Gastrocnemius medialis (tissue), 4 donors: ENCODE measurements around the gene ZP1. TPM values are rescaled to one million over a fixed set of nuclear protein-coding genes. Genes with fewer than 3 reads are reported as not detected.

Experiments
- ATAC-seq, 2 donors: fragments of 150-250 bp; one replicate each; pipeline ENCODE4 v1.9.1; 2016
- DNase-seq, 2 donors: peaks; one replicate each; pipeline ENCODE4 v3.0.0-alpha.2; 2019
- H3K27ac ChIP-seq, 4 donors: fragments of 200-600 bp; sonication (generic); 1 replicate in 1 of 4; 2 replicates in 3 of 4; pipeline ENCODE4 v1.5.1; 2016 to 2018; ENCODE audit warnings: mild to moderate bottlenecking in 2 of 4, moderate library complexity in 1 of 4
- H3K27me3 ChIP-seq, 3 donors: fragments of 200-600 bp; sonication (generic) in 2 of 3; 1 replicate in 1 of 3; 2 replicates in 2 of 3; pipeline versions ENCODE4 v1.5.1 to v1.6.0; 2016 to 2019; ENCODE audit warnings: mild to moderate bottlenecking in 1 of 3, moderate library complexity in 1 of 3
- H3K36me3 ChIP-seq, 2 donors: fragments of 200-600 bp; sonication (generic) in 1 of 2; one replicate each; pipeline ENCODE4 v1.5.1; 2017 to 2018
- H3K4me1 ChIP-seq, 2 donors: fragments of 200-600 bp; sonication (generic) in 1 of 2; one replicate each; pipeline ENCODE4 v1.5.1; 2016 to 2017; ENCODE audit warnings: mild to moderate bottlenecking in 2 of 2
- H3K4me3 ChIP-seq, 4 donors: fragments of 200-600 bp; sonication (generic) in 3 of 4; 1 replicate in 1 of 4; 2 replicates in 3 of 4; pipeline ENCODE4 v1.5.1; 2016 to 2019; ENCODE audit warnings: mild to moderate bottlenecking in 2 of 4
- H3K9me3 ChIP-seq, 3 donors: fragments of 200-600 bp; sonication (generic) in 2 of 3; 1 replicate in 1 of 3; 2 replicates in 2 of 3; pipeline ENCODE4 v1.5.1; 2016 to 2019
- POLR2A ChIP-seq, 2 donors: fragments of 450-650 bp; IDR thresholded peaks; one replicate each; pipeline ENCODE4 v1.6.1; 2017; ENCODE audit warnings: antibody characterized with exemption in 2 of 2, mild to moderate bottlenecking in 2 of 2, moderate library complexity in 2 of 2
- in situ Hi-C, 4 donors: fragments of 200-750 bp; cut with MboI; loops; one replicate each; pipeline versions ENCODE4 v1.15.0 to v1.8.0; 2017; ENCODE audit warnings: low sequenced_read_pairs in 4 of 4
- intact Hi-C: fragments of 100-400 bp; cut with DNase I; formaldehyde crosslinking; loops from one replicate; pipeline ENCODE4 v1.15.1; 2023; ENCODE audit warnings: low total_unique reads
- total RNA-seq, 4 donors: library from RNA; depleted of rRNA; stranded (reverse); fragments of >200 nt; gene quantifications; one replicate each; pipeline versions ENCODE4 v1.1.0 to v1.2.3, GENCODE V29; 2016
- TF ChIP-seq, protein P1 (sequence below), 5 experiments: fragments of 450-650 bp in 3 of 5; fragments of 200-600 bp in 2 of 5; sonication (generic) in 2 of 5; IDR thresholded peaks in 4 of 5; conservative IDR thresholded peaks in 1 of 5; 1 replicate in 4 of 5; 2 replicates in 1 of 5; pipeline ENCODE4 v1.5.1; 2016 to 2019; ENCODE audit warnings: antibody characterized with exemption in 5 of 5, mild to moderate bottlenecking in 3 of 5, moderate library complexity in 3 of 5

ZP1 gene
- total RNA-seq, 4 donors from 2014 or later: not detected

DNA sequence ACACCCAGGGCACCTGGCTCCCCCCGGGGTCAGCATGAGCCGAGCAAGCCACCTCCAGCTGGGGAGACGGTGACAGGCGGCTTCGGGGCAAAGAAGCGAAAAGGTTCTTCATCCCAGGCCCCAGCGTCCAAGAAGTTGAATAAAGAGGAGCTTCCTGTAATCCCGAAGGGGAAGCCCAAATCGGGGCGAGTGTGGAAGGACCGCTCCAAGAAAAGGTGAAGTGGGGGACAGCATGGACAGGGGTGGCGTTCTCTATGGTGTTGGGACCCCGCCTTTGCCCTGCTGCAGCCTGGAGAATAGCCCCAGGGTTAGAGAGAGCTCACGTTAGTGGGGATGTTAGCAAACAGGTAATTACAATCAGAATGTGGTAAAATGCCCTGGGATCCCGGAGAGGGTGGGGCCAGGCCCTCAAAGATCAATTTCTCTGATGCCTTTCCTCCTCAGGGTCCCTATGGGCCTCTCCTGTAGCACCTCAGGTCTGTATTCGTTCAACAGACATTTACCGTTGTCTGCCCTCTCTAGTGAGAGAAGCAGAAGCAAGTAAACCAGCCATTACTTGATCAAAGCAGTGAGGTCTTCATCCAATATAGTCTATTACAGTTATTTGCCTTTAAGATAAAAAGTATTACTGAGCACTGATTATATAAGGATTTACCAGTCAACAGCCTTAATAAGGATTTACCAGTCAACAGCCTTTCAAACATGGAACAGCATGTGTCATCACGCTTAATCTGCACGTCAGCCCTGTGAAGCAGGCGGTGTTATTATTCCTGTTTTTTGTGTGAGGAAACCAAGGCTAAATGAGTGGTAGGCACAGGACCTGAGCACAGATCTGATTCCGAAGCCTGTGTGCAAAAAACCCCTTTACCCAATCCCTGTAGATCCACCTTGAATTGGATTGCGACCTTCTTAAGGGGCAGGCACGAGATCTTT is 24.4 kb upstream of the ZP1 start:
- no peak for TF ChIP-seq POLR2A (IDR thresholded peaks at IDR 0.05)
- TF ChIP-seq, protein P1, sequence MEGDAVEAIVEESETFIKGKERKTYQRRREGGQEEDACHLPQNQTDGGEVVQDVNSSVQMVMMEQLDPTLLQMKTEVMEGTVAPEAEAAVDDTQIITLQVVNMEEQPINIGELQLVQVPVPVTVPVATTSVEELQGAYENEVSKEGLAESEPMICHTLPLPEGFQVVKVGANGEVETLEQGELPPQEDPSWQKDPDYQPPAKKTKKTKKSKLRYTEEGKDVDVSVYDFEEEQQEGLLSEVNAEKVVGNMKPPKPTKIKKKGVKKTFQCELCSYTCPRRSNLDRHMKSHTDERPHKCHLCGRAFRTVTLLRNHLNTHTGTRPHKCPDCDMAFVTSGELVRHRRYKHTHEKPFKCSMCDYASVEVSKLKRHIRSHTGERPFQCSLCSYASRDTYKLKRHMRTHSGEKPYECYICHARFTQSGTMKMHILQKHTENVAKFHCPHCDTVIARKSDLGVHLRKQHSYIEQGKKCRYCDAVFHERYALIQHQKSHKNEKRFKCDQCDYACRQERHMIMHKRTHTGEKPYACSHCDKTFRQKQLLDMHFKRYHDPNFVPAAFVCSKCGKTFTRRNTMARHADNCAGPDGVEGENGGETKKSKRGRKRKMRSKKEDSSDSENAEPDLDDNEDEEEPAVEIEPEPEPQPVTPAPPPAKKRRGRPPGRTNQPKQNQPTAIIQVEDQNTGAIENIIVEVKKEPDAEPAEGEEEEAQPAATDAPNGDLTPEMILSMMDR (IDR thresholded peaks at IDR 0.05 in 4 of 5, conservative IDR thresholded peaks at IDR 0.05 in 1 of 5): no peak
- in situ Hi-C loops: loop anchor here (5.0 to 25.0 kb wide), 3 partner anchors 49 to 344 kb away; no protein-coding TSS in a partner anchor
- H3K36me3 ChIP-seq: peaks cover 0 to 7% of the 10 kb centered on the region in 2 donors
- H3K27me3 ChIP-seq: no peaks in the 10 kb centered on the region
- H3K4me1 ChIP-seq: peaks cover 25 to 31% of the 10 kb centered on the region in 2 donors
- ATAC-seq (no peak), DNase-seq (no peak)
- peak overlapping the region; percentile 76 to 95 (median 88) for H3K4me3 ChIP-seq
- intact Hi-C loops: loop anchor here (1.0 to 2.0 kb wide), 3 partner anchors 36 to 318 kb away; partner anchors contain the start of genes PRPF19 and VPS37C
- peak overlapping the region; percentile 79 to 87 (median 83) for H3K27ac ChIP-seq
- no peaks in the 10 kb centered on the region for H3K9me3 ChIP-seq

DNA sequence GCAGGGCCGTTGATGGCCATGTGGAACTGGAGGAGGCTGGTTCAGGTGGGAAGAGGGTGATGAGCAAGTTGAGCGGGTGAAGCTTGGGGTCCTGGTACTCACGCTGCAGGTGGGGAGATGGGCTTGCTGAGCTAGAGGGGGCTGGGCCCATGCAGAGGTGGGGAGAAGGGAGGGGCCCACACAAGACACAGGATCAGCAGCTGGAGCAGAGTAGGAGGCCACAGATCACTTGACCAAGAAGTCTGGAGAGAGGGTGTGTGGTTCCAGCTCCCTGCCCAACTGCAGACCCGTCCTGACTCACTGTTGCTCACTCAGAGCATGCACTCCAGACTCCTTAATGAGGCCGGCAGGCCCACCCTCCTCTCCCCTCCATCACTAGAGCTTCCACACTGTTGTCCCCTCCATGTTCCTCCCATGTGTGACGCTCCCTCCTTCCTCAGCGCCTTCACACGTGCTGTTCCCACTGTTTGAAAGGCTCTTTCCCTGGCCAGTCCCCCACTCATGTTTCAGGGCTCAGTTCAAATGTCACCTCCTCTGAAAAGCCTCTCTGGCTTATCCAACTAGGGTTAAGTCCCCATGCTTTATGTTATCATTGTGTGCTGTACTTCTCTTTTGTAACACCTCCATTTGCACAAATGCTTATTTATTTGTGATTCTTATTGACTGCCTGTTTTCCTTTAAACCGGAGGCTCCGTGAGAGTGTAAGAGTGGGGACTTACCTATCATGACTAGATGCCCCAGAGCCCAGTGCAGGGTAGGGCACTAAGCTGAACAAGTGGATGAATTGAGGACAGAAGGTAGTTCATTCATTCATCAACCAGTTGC is 23.1 kb upstream of the ZP1 start:
- peak overlapping the region; percentile 76 to 95 (median 88) for H3K4me3 ChIP-seq
- in situ Hi-C loops (loop anchor here (5.0 to 25.0 kb wide), 3 partner anchors 48 to 343 kb away; no protein-coding TSS in a partner anchor), intact Hi-C loops (no loop called here)
- ATAC-seq (no peak), DNase-seq (no peak)
- peaks cover 25 to 31% of the 10 kb centered on the region in 2 donors for H3K4me1 ChIP-seq
- peak overlapping the region in 3 of 4 donors; percentile 79 to 87 (median 83) for H3K27ac ChIP-seq
- TF ChIP-seq POLR2A (IDR thresholded peaks at IDR 0.05): no peak
- TF ChIP-seq, protein P1 (IDR thresholded peaks at IDR 0.05 in 4 of 5, conservative IDR thresholded peaks at IDR 0.05 in 1 of 5): no peak
- no peaks in the 10 kb centered on the region for H3K27me3 ChIP-seq
- peaks cover 0 to 17% of the 10 kb centered on the region in 2 donors for H3K36me3 ChIP-seq
- H3K9me3 ChIP-seq: no peaks in the 10 kb centered on the region

DNA sequence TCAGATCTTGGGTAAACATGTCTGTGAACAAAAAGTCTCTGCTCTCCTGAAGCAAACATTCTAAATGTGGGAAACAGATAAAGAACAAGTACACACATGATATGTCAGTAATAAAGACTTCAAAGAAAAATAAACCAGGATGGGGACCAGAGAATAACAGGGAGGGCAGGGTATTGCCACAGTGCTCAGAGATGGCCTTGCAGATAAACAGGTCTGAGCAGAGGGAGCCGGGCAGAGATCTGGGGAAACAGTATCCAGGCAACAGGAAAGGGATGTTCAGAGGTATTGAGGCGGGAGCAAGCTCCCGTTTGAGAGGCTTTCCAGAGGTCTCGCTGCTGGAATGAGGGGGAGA is 22.5 kb upstream of the ZP1 start:
- Histone ChIP-seq H3K27me3 (no peaks in the 10 kb centered on the region), H3K9me3 (no peaks in the 10 kb centered on the region), H3K27ac (peak overlapping the region in 2 of 4 donors; percentile 5 to 83), H3K36me3 (peaks cover 0 to 23% of the 10 kb centered on the region in 2 donors), H3K4me3 (peak overlapping the region in 2 of 4 donors; percentile 76 to 92), H3K4me1 (peaks cover 25 to 31% of the 10 kb centered on the region in 2 donors)
- no peak for DNase-seq
- in situ Hi-C loops (loop anchor here (5.0 to 25.0 kb wide), 3 partner anchors 47 to 342 kb away; no protein-coding TSS in a partner anchor), intact Hi-C loops (no loop called here)
- TF ChIP-seq POLR2A (IDR thresholded peaks at IDR 0.05): no peak
- TF ChIP-seq, protein P1 (IDR thresholded peaks at IDR 0.05 in 4 of 5, conservative IDR thresholded peaks at IDR 0.05 in 1 of 5): no peak
- no peak for ATAC-seq

DNA sequence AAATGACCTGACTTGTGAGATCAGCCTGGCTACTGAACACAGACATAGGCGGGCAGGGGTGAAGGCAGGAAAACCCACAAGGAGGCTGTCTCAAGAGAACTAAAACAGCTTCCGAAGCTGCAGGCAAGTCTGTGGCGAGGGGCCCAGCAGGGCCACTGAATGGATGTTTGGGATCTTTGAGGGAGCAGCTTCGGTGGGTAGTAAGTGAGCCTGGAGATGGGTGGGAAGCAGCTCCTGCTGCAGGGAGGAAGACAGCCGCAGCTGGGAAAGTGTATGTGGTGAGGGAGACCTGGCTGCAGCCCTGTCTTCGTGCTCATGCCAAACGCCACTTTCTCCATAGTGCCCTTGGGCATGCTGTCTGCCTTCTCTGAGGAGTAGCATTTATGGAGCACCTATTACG is 22.0 kb upstream of the ZP1 start:
- Histone ChIP-seq H3K4me1 (peaks cover 25 to 31% of the 10 kb centered on the region in 2 donors), H3K4me3 (no peak overlapping the region), H3K27me3 (no peaks in the 10 kb centered on the region), H3K9me3 (no peaks in the 10 kb centered on the region), H3K36me3 (peaks cover 0 to 28% of the 10 kb centered on the region in 2 donors), H3K27ac (no peak overlapping the region)
- in situ Hi-C loops: loop anchor here (25.0 kb wide), 2 partner anchors 292 to 342 kb away; no protein-coding TSS in a partner anchor
- no peak for DNase-seq
- no peak for ATAC-seq
- TF ChIP-seq POLR2A (IDR thresholded peaks at IDR 0.05): no peak
- TF ChIP-seq, protein P1 (IDR thresholded peaks at IDR 0.05 in 4 of 5, conservative IDR thresholded peaks at IDR 0.05 in 1 of 5): no peak
- intact Hi-C loops: no loop called here
